Activated T-cell treated with anti-CD3 and anti-CD28 coated beads, Interleukin-2, amount 50 U/mL, for 48 hours (primary cell): Measurements from ENCODE around the gene MRPS27.

Experiments used
- DNase-seq, 2 experiments: peaks; one replicate each; pipeline ENCODE4 v3.0.0-alpha.2; 2020

Gene MRPS27

GRCh38 chr5:72319976-72320752, at the start of gene MRPS27, which contains the start of gene PTCD2:
TSS of gene MRPS27 (minus strand) at chr5:72320240. CDS start at chr5:72320221, 19 bp downstream.
TSS of gene PTCD2 (plus strand) at chr5:72320373. CDS start at chr5:72320383, 10 bp downstream.
- DNase-seq, result peak; percentile 94 to 95

- no peak for DNase-seq
Measured at GRCh38 chr5:72369711-72370110, 49.7 kb upstream of the MRPS27 start.

- no peak for DNase-seq
Measured at GRCh38 chr5:72369301-72369700, 49.3 kb upstream of the MRPS27 start.

- DNase-seq, result no peak
Measured at GRCh38 chr5:72368271-72368670, 48.2 kb upstream of the MRPS27 start.

GRCh38 chr5:72366324-72366976, 46.4 kb upstream of the MRPS27 start:
- DNase-seq, result peak in 1 of 2 experiments; percentile 23

GRCh38 chr5:72364951-72365350, 44.9 kb upstream of the MRPS27 start:
- no peak for DNase-seq

GRCh38 chr5:72364171-72364570, 44.1 kb upstream of the MRPS27 start:
- no peak for DNase-seq

- DNase-seq, result no peak
Measured at GRCh38 chr5:72363166-72363802, 43.2 kb upstream of the MRPS27 start.

GRCh38 chr5:72359886-72360285, 39.8 kb upstream of the MRPS27 start:
- no peak for DNase-seq

GRCh38 chr5:72358925-72359324, 38.9 kb upstream of the MRPS27 start:
- no peak for DNase-seq

GRCh38 chr5:72356361-72356760, 36.3 kb upstream of the MRPS27 start:
- DNase-seq, result no peak

- no peak for DNase-seq
Measured at GRCh38 chr5:72355706-72356299, 35.8 kb upstream of the MRPS27 start.

GRCh38 chr5:72353046-72353445, 33.0 kb upstream of the MRPS27 start:
- DNase-seq, result no peak

- DNase-seq, result no peak
Measured at GRCh38 chr5:72352616-72353015, 32.6 kb upstream of the MRPS27 start.

GRCh38 chr5:72351376-72351775, 31.3 kb upstream of the MRPS27 start:
- DNase-seq, result no peak

GRCh38 chr5:72347801-72348308, 27.8 kb upstream of the MRPS27 start:
- peak; percentile 40 to 50 for DNase-seq

GRCh38 chr5:72346398-72346797, 26.4 kb upstream of the MRPS27 start:
- no peak for DNase-seq

- no peak for DNase-seq
Measured at GRCh38 chr5:72338689-72339209, 18.7 kb upstream of the MRPS27 start.

- DNase-seq, result no peak
Measured at GRCh38 chr5:72337159-72337558, 17.1 kb upstream of the MRPS27 start.

GRCh38 chr5:72330712-72331111, 10.7 kb upstream of the MRPS27 start:
- no peak for DNase-seq

GRCh38 chr5:72328172-72328571, 8.1 kb upstream of the MRPS27 start:
- DNase-seq, result no peak

GRCh38 chr5:72326306-72326649, 6.2 kb upstream of the MRPS27 start:
- DNase-seq, result no peak
